OCI-LY3 (cell line): ENCODE measurements around the gene R3HCC1L.
"Not testable (repeated sequence)": the region's sequence is repeated elsewhere in the genome, so short reads cannot be mapped to it uniquely, and the experiment has no call there.

Experiments used
- H2AFZ ChIP-seq: fragments of 200-600, 300-600 bp; shearing (Covaris generic); 2 replicates; pipeline ENCODE4 v1.6.0; 2014; ENCODE audit warnings: antibody characterized with exemption, low read depth, low read length
- H3K27ac ChIP-seq: fragments of 200-600, 300-600 bp; sonication (generic); 2 replicates; pipeline ENCODE4 v1.5.1; 2014; ENCODE audit warnings: mild to moderate bottlenecking, low read length, moderate library complexity, mixed read lengths
- H3K27me3 ChIP-seq: fragments of 200-600, 300-600 bp; sonication (generic); 2 replicates; pipeline ENCODE4 v1.6.1; 2014; ENCODE audit warnings: low read depth, low read length, mixed read lengths
- H3K36me3 ChIP-seq: fragments of 200-600, 300-600 bp; sonication (generic); replicated peaks from 2 replicates; pipeline ENCODE3; 2014; ENCODE audit warnings: low read depth, low read length, mixed read lengths
- H3K4me1 ChIP-seq: fragments of 300-600, 200-600 bp; sonication (generic); 2 replicates; pipeline ENCODE4 v1.6.1; 2014; ENCODE audit warnings: low read length, mixed read lengths
- H3K4me2 ChIP-seq: fragments of 200-600, 300-600 bp; sonication (generic); 2 replicates; pipeline ENCODE4 v1.6.1; 2014; ENCODE audit warnings: low read length, mixed read lengths
- H3K4me3 ChIP-seq: fragments of 300-600, 200-600 bp; sonication (generic); 2 replicates; pipeline ENCODE4 v1.5.1; 2014; ENCODE audit warnings: antibody characterized with exemption, mild to moderate bottlenecking, low read length, moderate library complexity
- H3K79me2 ChIP-seq: fragments of 300-600, 200-600 bp; shearing (Covaris generic); 2 replicates; pipeline ENCODE4 v1.6.1; 2014; ENCODE audit warnings: mild to moderate bottlenecking, low read length, mixed read lengths
- H3K9ac ChIP-seq: fragments of 300-600, 200-600 bp; shearing (Covaris generic); 2 replicates; pipeline ENCODE4 v1.6.0; 2014; ENCODE audit warnings: mild to moderate bottlenecking, low read length, moderate library complexity
- H3K9me3 ChIP-seq: fragments of 200-600, 300-600 bp; shearing (Covaris generic); 2 replicates; pipeline ENCODE4 v1.6.1; 2014; ENCODE audit warnings: low read length, mixed read lengths; ENCODE audit not compliant: insufficient read depth
- H4K20me1 ChIP-seq: fragments of 200-600, 300-600 bp; sonication (generic); 2 replicates; pipeline ENCODE4 v1.6.1; 2016; ENCODE audit warnings: low read length, mixed read lengths; ENCODE audit not compliant: insufficient read depth
- CTCF ChIP-seq: fragments of 200-600, 300-600 bp; sonication (generic); IDR thresholded peaks from 2 replicates; pipeline ENCODE4 v1.5.1; 2014; ENCODE audit warnings: antibody characterized with exemption, low read length, low read depth
- EZH2phosphoT487 ChIP-seq: fragments of 200-600 bp; shearing (Covaris generic); IDR thresholded peaks from 2 replicates; pipeline ENCODE4 v1.6.1; 2018; ENCODE audit warnings: antibody characterized with exemption, mixed run types, low read depth

The R3HCC1L gene

DNA sequence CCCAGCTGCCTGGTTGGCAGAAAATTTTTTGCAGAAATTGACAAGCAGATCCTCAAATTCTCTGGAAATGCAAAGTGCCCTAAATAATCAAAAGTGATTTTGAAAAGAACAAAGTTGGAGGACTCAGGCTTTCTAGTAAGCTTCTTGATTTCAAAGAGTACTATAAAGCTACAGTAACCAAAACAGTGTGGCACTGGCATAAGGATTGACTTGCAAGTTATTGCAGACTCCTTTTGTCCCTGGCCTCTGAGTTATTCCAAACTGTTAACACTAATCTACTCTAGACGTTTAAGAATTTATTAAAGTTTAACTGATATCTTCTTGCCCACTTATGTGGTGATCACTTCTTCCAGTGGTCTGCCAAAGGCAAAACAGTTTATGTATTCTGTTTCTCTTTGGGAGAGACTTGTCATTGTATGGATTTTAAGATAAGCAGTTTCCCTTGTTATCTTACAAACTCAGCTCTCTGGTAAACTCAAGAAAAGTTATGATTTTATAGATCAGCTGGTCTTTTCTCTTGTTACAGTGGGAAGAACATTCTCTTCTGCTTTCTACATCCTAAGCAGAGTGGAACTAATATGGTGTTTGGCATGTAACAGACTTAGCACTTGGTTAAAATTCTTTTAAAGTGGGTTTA, 92.2 kb downstream of the R3HCC1L start:
- Histone ChIP-seq H3K79me2 (peaks cover 28% of the 10 kb centered on the region), H3K4me3 (no peak overlapping the region), H3K4me1 (no peaks in the 10 kb centered on the region), H3K27me3 (no peaks in the 10 kb centered on the region), H3K36me3 (no peaks in the 10 kb centered on the region), H4K20me1 (peaks cover 10% of the 10 kb centered on the region; the same call in 1 of the 2 replicates), H3K4me2 (no peak overlapping the region), H3K27ac (no peak overlapping the region), H3K9ac (no peak overlapping the region), H3K9me3 (no peaks in the 10 kb centered on the region), H2AFZ (no peak overlapping the region)
- TF ChIP-seq CTCF (no peak), EZH2phosphoT487 (no peak)

GRCh38 chr10:98227713-98228112, 93.3 kb downstream of the R3HCC1L start:
- not testable (repeated sequence) for H3K4me3 ChIP-seq, H2AFZ ChIP-seq, H3K36me3 ChIP-seq, H3K4me2 ChIP-seq, H3K27ac ChIP-seq, H3K9ac ChIP-seq, H3K27me3 ChIP-seq, H3K4me1 ChIP-seq, H3K9me3 ChIP-seq
- peaks cover 28% of the 10 kb centered on the region for H3K79me2 ChIP-seq
- peaks cover 10% of the 10 kb centered on the region; the same call in 1 of the 2 replicates for H4K20me1 ChIP-seq

DNA sequence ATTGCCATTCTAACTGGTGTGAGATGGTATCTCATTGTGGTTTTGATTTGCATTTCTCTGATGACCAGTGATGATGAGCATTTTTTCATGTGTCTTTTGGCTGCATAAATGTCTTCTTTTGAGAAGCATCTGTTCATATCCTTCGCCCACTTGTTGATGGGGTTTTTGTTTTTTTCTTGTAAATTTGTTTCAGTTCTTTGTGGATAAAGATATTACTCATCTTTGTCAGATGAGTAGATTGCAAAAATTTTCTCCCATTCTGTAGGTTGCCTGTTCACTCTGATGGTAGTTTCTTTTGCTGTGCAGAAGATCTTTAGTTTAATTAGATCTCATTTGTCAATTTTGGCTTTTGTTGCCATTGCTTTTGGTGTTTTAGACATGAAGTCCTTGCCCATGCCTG, 93.8 kb downstream of the R3HCC1L start:
- not testable (repeated sequence) for H3K27ac ChIP-seq, H3K9ac ChIP-seq, H3K9me3 ChIP-seq, H3K36me3 ChIP-seq, H3K27me3 ChIP-seq, H3K4me2 ChIP-seq, H3K4me3 ChIP-seq, H2AFZ ChIP-seq, H3K4me1 ChIP-seq
- peaks cover 27% of the 10 kb centered on the region for H3K79me2 ChIP-seq
- peaks cover 10% of the 10 kb centered on the region; the same call in 1 of the 2 replicates for H4K20me1 ChIP-seq

DNA sequence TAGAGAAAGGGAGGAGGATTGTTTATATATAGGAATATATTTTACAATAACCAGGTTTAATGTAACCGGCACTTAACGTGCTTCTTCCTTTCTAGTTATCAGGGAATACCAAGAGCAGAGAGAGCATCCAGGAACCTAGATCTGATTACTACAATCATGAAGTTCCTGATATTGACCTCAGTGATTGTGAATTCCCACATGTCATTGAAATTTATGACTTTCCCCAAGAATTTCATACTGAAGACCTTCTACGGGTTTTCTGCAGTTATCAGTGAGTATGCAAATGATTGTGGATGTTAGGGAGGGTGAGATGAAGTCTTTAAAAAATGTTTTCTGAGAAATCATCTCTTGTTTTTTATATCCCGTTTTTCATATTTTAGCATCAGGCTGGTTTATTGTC, 97.0 kb downstream of the R3HCC1L start:
- Histone ChIP-seq H3K27ac (no peak overlapping the region), H3K36me3 (no peaks in the 10 kb centered on the region), H3K9me3 (no peaks in the 10 kb centered on the region), H3K4me2 (no peak overlapping the region), H3K4me3 (no peak overlapping the region), H3K4me1 (no peaks in the 10 kb centered on the region), H3K9ac (no peak overlapping the region), H3K79me2 (peaks cover 12% of the 10 kb centered on the region; the same call in 1 of the 2 replicates), H3K27me3 (no peaks in the 10 kb centered on the region), H4K20me1 (no peaks in the 10 kb centered on the region), H2AFZ (no peak overlapping the region)
- TF ChIP-seq CTCF (no peak), EZH2phosphoT487 (no peak)

DNA sequence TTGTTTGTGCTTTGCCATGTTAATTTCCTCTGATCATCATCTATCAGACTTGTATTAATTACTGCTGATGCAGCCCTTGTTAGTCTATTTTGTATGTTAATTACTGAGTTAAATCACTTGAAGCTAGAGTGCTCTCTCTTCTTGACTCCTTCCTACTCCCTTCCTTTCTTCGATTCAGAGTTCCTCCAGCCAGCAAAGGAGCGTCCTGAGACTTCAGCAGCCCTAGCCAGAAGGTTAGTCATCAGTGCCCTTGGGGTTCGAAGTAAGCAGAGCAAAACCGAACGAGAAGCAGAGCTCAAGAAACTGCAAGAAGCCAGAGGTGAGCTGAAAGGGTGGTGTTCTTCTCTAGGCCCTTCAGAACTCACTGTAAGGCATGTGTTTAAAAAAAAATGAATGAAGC, 101.4 kb downstream of the R3HCC1L start:
- peaks cover 4% of the 10 kb centered on the region; the same call in 1 of the 2 replicates for H3K79me2 ChIP-seq
- no peaks in the 10 kb centered on the region for H4K20me1 ChIP-seq
- no peak overlapping the region for H2AFZ ChIP-seq
- H3K27ac ChIP-seq, result no peak overlapping the region
- H3K9me3 ChIP-seq, result no peaks in the 10 kb centered on the region
- H3K4me3 ChIP-seq, result no peak overlapping the region
- no peak overlapping the region for H3K4me2 ChIP-seq
- no peak overlapping the region for H3K9ac ChIP-seq
- H3K27me3 ChIP-seq, result no peaks in the 10 kb centered on the region
- no peaks in the 10 kb centered on the region for H3K4me1 ChIP-seq
- peaks cover 7% of the 10 kb centered on the region for H3K36me3 ChIP-seq
- TF ChIP-seq CTCF (no peak), EZH2phosphoT487 (no peak)
